SK-N-MC (cell line): Measurements from ENCODE around the gene LHX6.

Source experiments
- DNase-seq: peaks from one replicate; pipeline ENCODE4 v3.0.0-alpha.2; 2011; ENCODE audit warnings: low read depth, low spot score
- H3K27ac ChIP-seq: fragments of 200-600 bp; sonication (generic); 2 replicates; pipeline ENCODE4 v1.5.1; 2016; ENCODE audit warnings: mixed run types
- H3K36me3 ChIP-seq: fragments of 200-600 bp; sonication (generic); 2 replicates; pipeline ENCODE4 v1.6.1; 2017; ENCODE audit warnings: antibody characterized with exemption, low read length, mixed read lengths; ENCODE audit not compliant: insufficient read depth
- H3K4me3 ChIP-seq: fragments of 200-600 bp; sonication (generic); 2 replicates; pipeline ENCODE4 v1.5.1; 2016
- H3K9ac ChIP-seq: fragments of 200-600 bp; sonication (generic); 2 replicates; pipeline ENCODE4 v1.8.0; 2017; ENCODE audit warnings: mixed run types, mixed read lengths; ENCODE audit not compliant: insufficient read length
- H3K9me3 ChIP-seq: fragments of 200-600 bp; sonication (generic); 2 replicates; pipeline ENCODE4 v1.6.1; 2017; ENCODE audit warnings: low read depth, mild to moderate bottlenecking, antibody characterized with exemption, low read length, moderate library complexity, mixed read lengths
- EZH2 ChIP-seq: fragments of 200-600 bp; sonication (generic); IDR thresholded peaks from one replicate; pipeline ENCODE4 v1.6.1; 2017; ENCODE audit warnings: antibody characterized with exemption
- FOXP2 ChIP-seq: optimal IDR thresholded peaks from 2 replicates; pipeline ENCODE3; 2011; ENCODE audit warnings: mild to moderate bottlenecking, moderate library complexity; ENCODE audit not compliant: insufficient read depth; ENCODE audit errors: extremely low read length, control extremely low read depth
- POLR2AphosphoS5 ChIP-seq: IDR thresholded peaks from 2 replicates; pipeline ENCODE4 v1.6.1; 2012; ENCODE audit warnings: mild to moderate bottlenecking, low read depth, low read length, borderline replicate concordance

The LHX6 gene

GRCh38 chr9:122183501-122183900 lies 45.3 kb downstream of the LHX6 start:
- no peak overlapping the region for H3K4me3 ChIP-seq
- no peaks in the 10 kb centered on the region for H3K9me3 ChIP-seq
- H3K27ac ChIP-seq, result no peak overlapping the region
- no peak for DNase-seq
- no peak overlapping the region for H3K9ac ChIP-seq
- H3K36me3 ChIP-seq, result no peaks in the 10 kb centered on the region
- TF ChIP-seq FOXP2 (no peak), POLR2AphosphoS5 (no peak), EZH2 (no peak)

GRCh38 chr9:122180633-122181032 lies 48.1 kb downstream of the LHX6 start:
- Histone ChIP-seq H3K9me3 (no peaks in the 10 kb centered on the region), H3K9ac (no peak overlapping the region), H3K4me3 (no peak overlapping the region), H3K36me3 (no peaks in the 10 kb centered on the region), H3K27ac (no peak overlapping the region)
- no peak for DNase-seq
- TF ChIP-seq EZH2, result no peak

GRCh38 chr9:122179690-122180074 lies 49.1 kb downstream of the LHX6 start:
- Histone ChIP-seq H3K9ac (no peak overlapping the region), H3K36me3 (no peaks in the 10 kb centered on the region), H3K4me3 (no peak overlapping the region), H3K27ac (no peak overlapping the region), H3K9me3 (no peaks in the 10 kb centered on the region)
- DNase-seq, result no peak
- no peak for TF ChIP-seq FOXP2
- no peak for TF ChIP-seq EZH2
- TF ChIP-seq POLR2AphosphoS5, result no peak

GRCh38 chr9:122179054-122179689 lies 49.6 kb downstream of the LHX6 start:
- TF ChIP-seq EZH2, result no peak
- TF ChIP-seq POLR2AphosphoS5, result no peak
- no peak for TF ChIP-seq FOXP2
- H3K9me3 ChIP-seq, result no peaks in the 10 kb centered on the region
- H3K4me3 ChIP-seq, result no peak overlapping the region
- no peak overlapping the region for H3K9ac ChIP-seq
- H3K27ac ChIP-seq, result no peak overlapping the region
- DNase-seq, result no peak
- H3K36me3 ChIP-seq, result no peaks in the 10 kb centered on the region

- Histone ChIP-seq H3K9ac (no peak overlapping the region), H3K27ac (no peak overlapping the region), H3K4me3 (no peak overlapping the region), H3K36me3 (no peaks in the 10 kb centered on the region), H3K9me3 (no peaks in the 10 kb centered on the region)
- TF ChIP-seq EZH2 (no peak), FOXP2 (no peak), POLR2AphosphoS5 (no peak)
- DNase-seq, result no peak
These were observed 51.8 kb downstream of the LHX6 start for GRCh38 chr9:122176916-122177315.

- no peak for DNase-seq
- TF ChIP-seq POLR2AphosphoS5, result no peak
- TF ChIP-seq EZH2, result no peak
- no peak for TF ChIP-seq FOXP2
- Histone ChIP-seq H3K36me3 (no peaks in the 10 kb centered on the region), H3K9ac (no peak overlapping the region), H3K27ac (no peak overlapping the region), H3K4me3 (no peak overlapping the region), H3K9me3 (no peaks in the 10 kb centered on the region)
These were observed 55.1 kb downstream of the LHX6 start for GRCh38 chr9:122173670-122174069.

- Histone ChIP-seq H3K27ac (no peak overlapping the region), H3K4me3 (no peak overlapping the region), H3K9me3 (no peaks in the 10 kb centered on the region), H3K36me3 (no peaks in the 10 kb centered on the region), H3K9ac (no peak overlapping the region)
- DNase-seq, result no peak
- TF ChIP-seq POLR2AphosphoS5 (no peak), EZH2 (no peak), FOXP2 (no peak)
These were observed 56.6 kb downstream of the LHX6 start for GRCh38 chr9:122172131-122172530.

- Histone ChIP-seq H3K9ac (no peak overlapping the region), H3K36me3 (no peaks in the 10 kb centered on the region), H3K4me3 (no peak overlapping the region), H3K9me3 (no peaks in the 10 kb centered on the region), H3K27ac (no peak overlapping the region)
- no peak for TF ChIP-seq FOXP2
- no peak for TF ChIP-seq POLR2AphosphoS5
- TF ChIP-seq EZH2, result no peak
- DNase-seq, result no peak
These were observed 60.4 kb downstream of the LHX6 start for GRCh38 chr9:122168356-122168755.

- H3K9me3 ChIP-seq, result 0 out of 2 replicates have a peak, but pooled peaks cover 3% of the 10 kb centered on the region
- no peak for DNase-seq
- H3K27ac ChIP-seq, result no peak overlapping the region
- no peak overlapping the region for H3K9ac ChIP-seq
- no peaks in the 10 kb centered on the region for H3K36me3 ChIP-seq
- H3K4me3 ChIP-seq, result no peak overlapping the region
- TF ChIP-seq POLR2AphosphoS5 (no peak), EZH2 (no peak)
These were observed 64.5 kb downstream of the LHX6 start for GRCh38 chr9:122164286-122164685.

- no peak for DNase-seq
- 0 out of 2 replicates have a peak, but pooled peaks cover under 1% of the 10 kb centered on the region for H3K36me3 ChIP-seq
- H3K4me3 ChIP-seq, result no peak overlapping the region
- H3K9me3 ChIP-seq, result 0 out of 2 replicates have a peak, but pooled peaks cover 3% of the 10 kb centered on the region
- no peak overlapping the region for H3K27ac ChIP-seq
- H3K9ac ChIP-seq, result no peak overlapping the region
- TF ChIP-seq EZH2 (no peak), POLR2AphosphoS5 (no peak), FOXP2 (no peak)
These were observed 66.3 kb downstream of the LHX6 start for GRCh38 chr9:122162415-122162814.
